Measurements from ENCODE around the gene SYT7. TPM values are rescaled to one million over a fixed set of nuclear protein-coding genes. Genes with fewer than 3 reads are reported as not detected.

SYT7 gene
- total and polyA plus RNA-seq, 2 of the 4 experiments (the other 2 are of a cell fraction) = under 0.01 to 0.19 TPM

- BruUV-seq (replicated peaks) = no TSS peak
- Histone ChIP-seq H3K9ac (ENCODE audit: low read depth, low read length) (no peak overlapping the region), H3K27me3 (ENCODE audit: control insufficient read depth, insufficient read depth, low read length) (peaks cover 95% of the 10 kb centered on the region), H3K79me1 (ENCODE audit: low read depth in 1 of 2, low read length in 2 of 2) (no peaks in the 10 kb centered on the region), H3K18ac (ENCODE audit: low read depth, low read length) (no peak overlapping the region), H2AK5ac (ENCODE audit: low read depth, low read length) (no peak overlapping the region), H3K9me3 (ENCODE audit: control insufficient read depth, insufficient read depth, low read length) (0 out of 2 replicates have a peak, but pooled peaks cover 2% of the 10 kb centered on the region), H3K4ac (ENCODE audit: low read depth, low read length) (no peak overlapping the region), H3K4me1 (ENCODE audit: control insufficient read depth, insufficient read depth, low read length) (no peaks in the 10 kb centered on the region), H3K27ac (ENCODE audit: insufficient read depth, low read length) (no peak overlapping the region), H3K4me2 (ENCODE audit: low read depth, low read length) (no peak overlapping the region), H2AFZ (replicated peaks; ENCODE audit: low read length, poor library complexity) (no peak overlapping the region), H4K5ac (ENCODE audit: low read depth, low read length) (no peak overlapping the region), H2AK9ac (replicated peaks; ENCODE audit: low read depth, low read length, poor library complexity) (no peak overlapping the region), H4K91ac (ENCODE audit: insufficient read depth, low read depth, low read length) (no peak overlapping the region), H2BK120ac (ENCODE audit: low read depth, low read length) (no peak overlapping the region), H3K9me1 (ENCODE audit: insufficient read depth, low read length) (no peaks in the 10 kb centered on the region), H2BK20ac (ENCODE audit: low read depth, low read length) (no peak overlapping the region), H2BK5ac (ENCODE audit: low read depth, low read length, poor library complexity, severe bottlenecking) (no peak overlapping the region), H4K20me1 (ENCODE audit: insufficient read depth, low read length) (no peaks in the 10 kb centered on the region), H3K56ac (ENCODE audit: extremely low read depth, insufficient read depth, low read length) (no peak overlapping the region), H3K4me3 (ENCODE audit: insufficient read depth, low read depth, low read length) (no peak overlapping the region), H3K36me3 (ENCODE audit: control insufficient read depth, insufficient read depth, low read length) (no peaks in the 10 kb centered on the region), H3K14ac (replicated peaks; ENCODE audit: low read depth, low read length) (no peak overlapping the region), H4K8ac (ENCODE audit: low read depth in 2 of 2, low read length in 2 of 2) (no peak overlapping the region), H2BK15ac (ENCODE audit: low read depth, low read length) (no peak overlapping the region), H3K23ac (ENCODE audit: low read depth, low read length) (no peak overlapping the region)
- ATAC-seq (ENCODE audit: low read depth) (no peak), DNase-seq (no peak)
- CTCF ChIA-PET = interaction anchor here (0.6 to 1.2 kb wide), 3 partner anchors 9 to 99 kb away, joined by 3 to 6 read pairs (median 3); no protein-coding TSS in a partner anchor
- WGBS, 2 experiments (ENCODE audit: extremely low coverage in 2 of 2, insufficient read length in 1 of 2) = no CpG with 5 or more reads among the region's 1 CpG
- intact Hi-C loops (cut with micrococcal nuclease) = no loop called here
- POLR2A ChIA-PET (ENCODE audit: unreplicated experiment) = interaction anchor here (1.0 kb wide), 1 partner anchor 97 kb away, joined by 4 read pairs; the partner anchor contains the start of gene CPSF7
- in situ Hi-C loops (cut with MboI; ENCODE audit: low sequenced_read_pairs) = no loop called here
- dilution Hi-C loops (cut with HindIII; ENCODE audit: low sequenced_read_pairs, unreplicated experiment) = no loop called here
- TF ChIP-seq SMC3 (IDR thresholded peaks at IDR 0.05; ENCODE audit: low read depth, low read length) (no peak), RCOR1 (IDR thresholded peaks at IDR 0.05; ENCODE audit: insufficient replicate concordance, low read length) (no peak), RFX5 (IDR thresholded peaks at IDR 0.05; ENCODE audit: low read depth, low read length) (no peak), MAZ (IDR thresholded peaks at IDR 0.05; ENCODE audit: borderline replicate concordance, low read depth, low read length) (no peak), CEBPB (IDR thresholded peaks at IDR 0.05; ENCODE audit: low read depth, low read length) (no peak), MXI1 (IDR thresholded peaks at IDR 0.05; ENCODE audit: borderline replicate concordance, low read depth, low read length) (no peak), NFE2L2 (IDR thresholded peaks at IDR 0.05; ENCODE audit: low read depth, low read length) (no peak), FOS (IDR thresholded peaks at IDR 0.05; ENCODE audit: low read depth, low read length) (no peak), MAFK (IDR thresholded peaks at IDR 0.05; ENCODE audit: low read depth, low read length) (no peak), POLR2A (IDR thresholded peaks at IDR 0.05; ENCODE audit: low read depth, low read length) (no peak)
- TF ChIP-seq, protein P1, sequence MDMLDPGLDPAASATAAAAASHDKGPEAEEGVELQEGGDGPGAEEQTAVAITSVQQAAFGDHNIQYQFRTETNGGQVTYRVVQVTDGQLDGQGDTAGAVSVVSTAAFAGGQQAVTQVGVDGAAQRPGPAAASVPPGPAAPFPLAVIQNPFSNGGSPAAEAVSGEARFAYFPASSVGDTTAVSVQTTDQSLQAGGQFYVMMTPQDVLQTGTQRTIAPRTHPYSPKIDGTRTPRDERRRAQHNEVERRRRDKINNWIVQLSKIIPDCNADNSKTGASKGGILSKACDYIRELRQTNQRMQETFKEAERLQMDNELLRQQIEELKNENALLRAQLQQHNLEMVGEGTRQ (IDR thresholded peaks at IDR 0.05; ENCODE audit: low read depth, low read length) = no peak
- TF ChIP-seq, protein P2, sequence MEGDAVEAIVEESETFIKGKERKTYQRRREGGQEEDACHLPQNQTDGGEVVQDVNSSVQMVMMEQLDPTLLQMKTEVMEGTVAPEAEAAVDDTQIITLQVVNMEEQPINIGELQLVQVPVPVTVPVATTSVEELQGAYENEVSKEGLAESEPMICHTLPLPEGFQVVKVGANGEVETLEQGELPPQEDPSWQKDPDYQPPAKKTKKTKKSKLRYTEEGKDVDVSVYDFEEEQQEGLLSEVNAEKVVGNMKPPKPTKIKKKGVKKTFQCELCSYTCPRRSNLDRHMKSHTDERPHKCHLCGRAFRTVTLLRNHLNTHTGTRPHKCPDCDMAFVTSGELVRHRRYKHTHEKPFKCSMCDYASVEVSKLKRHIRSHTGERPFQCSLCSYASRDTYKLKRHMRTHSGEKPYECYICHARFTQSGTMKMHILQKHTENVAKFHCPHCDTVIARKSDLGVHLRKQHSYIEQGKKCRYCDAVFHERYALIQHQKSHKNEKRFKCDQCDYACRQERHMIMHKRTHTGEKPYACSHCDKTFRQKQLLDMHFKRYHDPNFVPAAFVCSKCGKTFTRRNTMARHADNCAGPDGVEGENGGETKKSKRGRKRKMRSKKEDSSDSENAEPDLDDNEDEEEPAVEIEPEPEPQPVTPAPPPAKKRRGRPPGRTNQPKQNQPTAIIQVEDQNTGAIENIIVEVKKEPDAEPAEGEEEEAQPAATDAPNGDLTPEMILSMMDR (conservative IDR thresholded peaks at IDR 0.05; ENCODE audit: low read depth, low read length) = no peak
- TF ChIP-seq, protein P3, sequence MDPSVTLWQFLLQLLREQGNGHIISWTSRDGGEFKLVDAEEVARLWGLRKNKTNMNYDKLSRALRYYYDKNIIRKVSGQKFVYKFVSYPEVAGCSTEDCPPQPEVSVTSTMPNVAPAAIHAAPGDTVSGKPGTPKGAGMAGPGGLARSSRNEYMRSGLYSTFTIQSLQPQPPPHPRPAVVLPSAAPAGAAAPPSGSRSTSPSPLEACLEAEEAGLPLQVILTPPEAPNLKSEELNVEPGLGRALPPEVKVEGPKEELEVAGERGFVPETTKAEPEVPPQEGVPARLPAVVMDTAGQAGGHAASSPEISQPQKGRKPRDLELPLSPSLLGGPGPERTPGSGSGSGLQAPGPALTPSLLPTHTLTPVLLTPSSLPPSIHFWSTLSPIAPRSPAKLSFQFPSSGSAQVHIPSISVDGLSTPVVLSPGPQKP (IDR thresholded peaks at IDR 0.05; ENCODE audit: borderline replicate concordance, low read depth, low read length) = no peak
Measured at GRCh38 chr11:61526229-61526628, 54.6 kb downstream of the SYT7 start.

All from IMR-90 (cell line).